Thyroid gland (tissue), 4 donors: ENCODE measurements around the gene ISM2. TPM values are rescaled to one million over a fixed set of nuclear protein-coding genes. Genes with fewer than 3 reads are reported as not detected.
"Not testable (repeated sequence)": the region's sequence is repeated elsewhere in the genome, so short reads cannot be mapped to it uniquely, and the experiment has no call there.

ENCODE experiments used
- DNase-seq, 2 donors: peaks; one replicate each; pipeline ENCODE4 v3.0.0-alpha.2; 2019
- H3K27ac ChIP-seq, 3 donors: fragments of 200-600 bp; sonication (generic); 1 replicate in 2 of 3; 2 replicates in 1 of 3; pipeline ENCODE4 v1.5.1; 2016 to 2019; ENCODE audit warnings: mild to moderate bottlenecking in 1 of 3, moderate library complexity in 1 of 3
- H3K27me3 ChIP-seq: fragments of 200-600 bp; sonication (generic); one replicate; pipeline ENCODE4 v1.5.1; 2019
- H3K36me3 ChIP-seq, 2 donors: fragments of 200-600 bp; sonication (generic); one replicate each; pipeline ENCODE4 v1.5.1; 2016 to 2019
- H3K4me1 ChIP-seq, 2 donors: fragments of 200-600 bp; sonication (generic); one replicate each; pipeline ENCODE4 v1.5.1; 2017 to 2019
- H3K4me3 ChIP-seq, 3 donors: fragments of 200-600 bp; sonication (generic); replicated peaks in 1 of 3; 1 replicate in 2 of 3; 2 replicates in 1 of 3; pipeline ENCODE4 v1.5.1; 2016; ENCODE audit warnings: mild to moderate bottlenecking in 1 of 3
- H3K9me3 ChIP-seq: fragments of 200-600 bp; sonication (generic); one replicate; pipeline ENCODE4 v1.5.1; 2017
- CTCF ChIP-seq, 6 experiments: fragments of 200-600 bp in 3 of 6; fragments of 450-650 bp in 3 of 6; sonication (generic) in 3 of 6; IDR thresholded peaks; one replicate each; pipeline ENCODE4 v1.5.1; 2016 to 2019; ENCODE audit warnings: antibody characterized with exemption in 6 of 6, mild to moderate bottlenecking in 2 of 6, inconsistent platforms in 1 of 6, moderate library complexity in 1 of 6
- POLR2A ChIP-seq, 2 donors: fragments of 450-650 bp; IDR thresholded peaks; one replicate each; pipeline ENCODE4 v1.6.1; 2017; ENCODE audit warnings: antibody characterized with exemption in 2 of 2, mild to moderate bottlenecking in 2 of 2, moderate library complexity in 1 of 2
- WGBS, 2 donors: methylation state at CpG; one replicate each; pipeline ENCODE4 v1.1.5; 2017; 5-methylcytosine and 5-hydroxymethylcytosine counted together
- intact Hi-C: fragments of 100-400 bp; cut with DNase I; formaldehyde crosslinking; loops from one replicate; pipeline ENCODE4 v1.15.1; 2023
- total RNA-seq, 4 donors: library from RNA; depleted of rRNA; stranded (reverse); fragments of >200 nt; gene quantifications; one replicate each; pipeline ENCODE4 v1.2.3, GENCODE V29; 2016

ISM2 gene
- not detected for total RNA-seq

DNA sequence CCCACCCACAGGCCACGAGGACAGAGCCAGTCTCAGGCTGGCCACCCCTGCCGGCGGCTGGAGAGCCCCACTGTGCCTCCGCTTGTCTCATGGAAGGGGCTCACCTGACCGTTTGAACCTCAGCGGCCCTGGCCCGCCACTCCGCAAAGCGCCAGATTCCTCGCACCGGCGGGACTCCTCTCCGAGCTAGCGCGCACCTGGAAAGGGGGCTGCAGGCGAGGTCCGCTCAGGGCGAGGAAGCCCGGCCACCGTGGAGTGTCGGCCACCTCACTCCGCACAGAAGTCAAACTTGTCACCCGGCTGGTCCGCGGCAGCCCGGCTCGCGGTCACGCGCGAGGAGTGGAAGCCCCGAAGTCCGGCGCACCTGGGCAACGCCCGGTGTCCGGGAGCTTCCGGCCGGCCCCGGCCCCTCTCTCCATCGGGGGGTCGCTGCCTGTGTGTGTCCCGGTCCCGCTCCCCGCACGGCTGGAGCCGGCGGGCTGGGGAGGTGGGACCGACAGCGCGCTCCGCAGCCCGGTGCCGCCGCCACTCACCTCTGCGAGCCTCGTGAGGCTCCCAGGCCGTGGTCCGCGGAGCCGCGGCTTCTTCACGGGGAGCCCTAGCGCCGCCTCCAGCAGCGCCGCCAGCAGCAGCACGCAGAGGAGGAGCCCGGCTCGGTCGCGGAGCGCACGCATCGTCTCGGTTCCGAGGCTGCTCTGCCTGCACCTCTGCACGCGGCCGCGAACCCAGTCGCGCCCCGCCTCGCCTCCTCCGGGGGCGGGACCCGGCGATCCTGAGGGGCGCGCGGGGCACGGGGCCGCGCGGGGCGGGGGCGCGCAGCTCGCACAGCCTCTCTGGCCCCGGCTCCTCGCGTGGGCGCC is at the start of gene ISM2:
TSS of gene ISM2 (minus strand) at position 697 of the 860 bp plus-strand sequence. CDS start at position 674, 23 bp downstream.
- WGBS, 2 donors = 1 to 5% methylated on average over 14 to 27 of the region's 104 CpGs
- Histone ChIP-seq H3K27ac (no peak within 1 kb of the TSS), H3K9me3 (no peaks in the 10 kb centered on the region), H3K4me3 (peak within 1 kb of the TSS; percentile 6 to 44 (median 33)), H3K4me1 (peaks cover 11 to 14% of the 10 kb centered on the region in 2 donors), H3K36me3 (no peaks in the 10 kb centered on the region), H3K27me3 (no peaks in the 10 kb centered on the region)
- TF ChIP-seq CTCF (IDR thresholded peaks at IDR 0.05) = no peak
- peak in 1 of 2 donors; percentile 24 for TF ChIP-seq POLR2A (IDR thresholded peaks at IDR 0.05)
- peak; percentile 47 to 48 for DNase-seq
- intact Hi-C loops = no loop called here

DNA sequence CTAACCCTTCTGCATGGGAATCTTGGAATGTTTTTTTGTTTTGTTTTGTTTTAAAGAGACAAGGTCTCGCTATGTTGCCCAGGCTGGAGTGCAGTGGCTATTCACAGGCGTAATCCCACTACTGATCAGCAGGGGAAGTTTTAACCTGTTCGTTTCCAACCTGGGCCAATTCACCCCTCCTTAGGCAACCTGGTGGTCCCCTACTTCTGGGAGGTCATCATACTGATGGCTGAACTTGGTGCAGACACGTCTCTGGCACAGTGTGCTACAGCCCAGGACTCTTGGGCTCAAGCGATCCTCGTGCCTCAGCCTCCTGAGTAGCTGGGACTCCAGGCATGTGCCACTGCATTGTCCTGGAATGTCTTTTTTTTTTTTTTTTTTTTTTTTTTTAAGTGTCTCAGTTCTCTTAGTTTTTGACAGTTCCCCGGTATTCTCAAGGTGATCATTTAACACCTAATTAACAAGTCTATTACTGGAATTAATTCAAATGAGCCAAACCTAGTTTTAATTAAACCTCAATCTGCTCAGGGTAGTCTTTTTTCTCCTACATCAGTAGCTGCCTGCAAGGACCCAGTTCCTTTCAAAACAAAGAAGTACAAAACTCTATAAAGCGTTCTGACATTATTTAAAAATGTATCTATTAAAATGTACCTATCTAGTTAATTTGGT is 49.0 kb upstream of the ISM2 start:
- 81 to 89% methylated on average over 8 of the region's 8 CpGs for WGBS, 2 donors

DNA sequence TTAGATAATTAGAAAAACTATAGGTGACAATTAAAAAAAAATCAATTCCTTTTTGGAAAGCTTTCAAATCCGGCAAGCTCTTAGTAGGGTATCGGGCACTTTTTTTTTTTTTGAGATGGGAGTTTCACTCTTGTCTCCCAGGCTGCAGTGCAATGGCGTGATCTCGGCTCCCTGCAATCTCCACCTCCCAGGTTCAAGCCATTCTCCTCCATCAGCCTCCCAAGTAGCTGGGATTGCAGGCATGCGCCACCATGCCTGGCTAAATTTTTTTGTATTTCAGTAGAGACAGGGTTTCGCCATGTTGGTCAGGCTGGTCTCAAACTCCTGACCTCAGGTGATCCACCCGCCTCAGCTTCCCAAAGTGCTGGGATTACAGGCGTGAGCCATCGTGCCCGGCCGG is 46.6 kb upstream of the ISM2 start:
- DNase-seq, H3K4me3 ChIP-seq, H3K27ac ChIP-seq, H3K36me3 ChIP-seq, H3K4me1 ChIP-seq, H3K27me3 ChIP-seq, intact Hi-C loops, H3K9me3 ChIP-seq: not testable (repeated sequence)
- 95 to 97% methylated on average over 11 of the region's 11 CpGs for WGBS, 2 donors

More for the DNA sequence above, 49.0 kb upstream of the ISM2 start:
- TF ChIP-seq CTCF (IDR thresholded peaks at IDR 0.05) (no peak), POLR2A (IDR thresholded peaks at IDR 0.05) (no peak)
- H3K4me3 ChIP-seq = no peak overlapping the region
- peaks cover 0 to 5% of the 10 kb centered on the region in 2 donors for H3K4me1 ChIP-seq
- intact Hi-C loops = no loop called here
- peaks cover 4 to 13% of the 10 kb centered on the region in 2 donors for H3K36me3 ChIP-seq
- no peak overlapping the region for H3K27ac ChIP-seq
- no peaks in the 10 kb centered on the region for H3K9me3 ChIP-seq
- DNase-seq = no peak
- no peaks in the 10 kb centered on the region for H3K27me3 ChIP-seq

DNA sequence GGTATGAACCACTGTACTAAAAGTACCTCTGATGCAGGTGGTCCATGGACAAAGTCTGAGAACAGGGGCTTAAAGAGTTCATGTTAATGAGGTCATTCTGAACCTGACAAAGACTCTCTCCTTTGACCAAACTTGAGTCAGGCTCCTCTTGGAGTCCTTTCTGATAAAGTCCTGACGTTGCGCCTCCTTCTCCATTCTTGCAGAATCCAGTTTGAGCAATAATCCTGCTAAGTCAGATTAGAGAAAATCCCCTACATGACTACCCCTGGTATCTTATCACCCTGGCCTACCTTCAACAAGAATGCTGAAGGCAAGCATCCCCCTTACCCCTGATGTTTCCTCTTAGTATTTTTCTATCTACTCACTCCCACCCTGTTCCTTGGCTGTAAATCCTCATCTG is 46.0 kb upstream of the ISM2 start:
- 85 to 93% methylated on average over 2 of the region's 2 CpGs for WGBS, 2 donors
- Histone ChIP-seq H3K4me3 (no peak overlapping the region), H3K36me3 (peaks cover 3 to 4% of the 10 kb centered on the region in 2 donors), H3K9me3 (no peaks in the 10 kb centered on the region), H3K27me3 (no peaks in the 10 kb centered on the region), H3K27ac (no peak overlapping the region), H3K4me1 (peaks cover 0 to 9% of the 10 kb centered on the region in 2 donors)
- no peak for DNase-seq
- intact Hi-C loops = no loop called here
- no peak for TF ChIP-seq POLR2A (IDR thresholded peaks at IDR 0.05)
- no peak for TF ChIP-seq CTCF (IDR thresholded peaks at IDR 0.05)

DNA sequence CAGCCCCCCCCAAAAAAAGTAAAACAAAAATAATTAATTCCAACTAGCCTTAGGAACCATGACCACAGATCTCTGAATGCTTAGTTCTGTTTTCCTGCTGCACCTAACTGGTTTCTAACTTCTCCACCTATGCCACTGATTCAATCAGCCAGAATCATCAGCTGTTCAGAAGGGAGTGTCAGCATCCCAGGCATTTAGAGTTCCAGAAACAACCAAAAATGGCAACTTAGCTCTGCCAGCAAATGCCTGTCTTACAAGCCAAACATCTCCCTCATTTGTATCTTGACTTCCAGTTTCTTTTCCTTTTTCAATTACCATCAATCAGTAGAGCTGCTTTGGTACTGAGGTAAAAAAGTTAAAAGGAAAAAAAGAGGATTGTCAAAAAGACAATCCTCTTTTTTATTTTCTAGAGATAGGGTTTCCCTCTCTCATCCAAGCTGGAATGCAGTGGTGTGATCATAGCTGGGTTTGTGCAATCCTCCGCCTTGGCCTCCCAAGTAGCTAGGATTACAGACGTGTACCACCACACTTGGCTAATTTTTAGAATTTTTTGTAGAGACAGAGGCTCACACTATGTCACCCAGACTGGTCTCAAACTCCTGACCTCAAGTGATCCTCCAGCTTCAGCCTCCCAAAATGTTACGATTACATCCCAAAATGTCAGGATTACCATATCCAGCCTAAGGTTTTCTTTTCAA is 45.2 kb upstream of the ISM2 start:
- Histone ChIP-seq H3K27ac (no peak overlapping the region), H3K36me3 (peaks cover 0 to 3% of the 10 kb centered on the region in 2 donors)
- WGBS, 2 donors = 95 to 96% methylated on average over 3 of the region's 3 CpGs

More for the DNA sequence above, 45.2 kb upstream of the ISM2 start:
- H3K27me3 ChIP-seq = no peaks in the 10 kb centered on the region
- peaks cover 0 to 9% of the 10 kb centered on the region in 2 donors for H3K4me1 ChIP-seq
- no peak for DNase-seq
- TF ChIP-seq POLR2A (IDR thresholded peaks at IDR 0.05) (no peak), CTCF (IDR thresholded peaks at IDR 0.05) (no peak)
- H3K4me3 ChIP-seq = no peak overlapping the region
- no peaks in the 10 kb centered on the region for H3K9me3 ChIP-seq
- intact Hi-C loops = no loop called here
